Measurements from ENCODE around the gene ALK. TPM values are rescaled to one million over a fixed set of nuclear protein-coding genes. Genes with fewer than 3 reads are reported as not detected.

The ALK gene
- total RNA-seq, 1 donor from 2014 or later: not detected

DNA sequence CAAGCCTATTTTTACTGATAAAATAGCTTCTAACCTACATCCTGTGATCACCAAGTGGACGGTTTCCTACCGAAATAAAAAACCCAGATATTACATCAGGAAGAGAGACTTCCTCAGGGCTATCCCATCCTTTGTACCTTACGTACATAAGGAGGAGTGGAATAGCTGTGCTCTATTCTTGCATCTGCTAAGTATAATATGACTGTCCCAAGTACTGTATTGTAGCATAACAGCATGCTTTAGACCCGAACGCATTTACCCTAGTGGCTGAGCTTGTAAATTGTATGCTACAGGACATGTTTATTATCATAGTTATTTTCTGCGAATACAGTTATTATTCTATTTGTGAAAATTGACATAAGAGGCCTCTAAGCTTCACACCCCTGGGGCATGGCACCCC lies 503.8 kb downstream of the ALK start:
- no peaks in the 10 kb centered on the region for H3K36me3 ChIP-seq (ENCODE audit: control insufficient read depth, insufficient read depth, low read length)
- FAIRE-seq: no peak
- DNase-seq (ENCODE audit: low read depth): no peak
- H3K27me3 ChIP-seq (ENCODE audit: control insufficient read depth, insufficient read depth, low read length): peaks cover 5% of the 10 kb centered on the region
- no peak overlapping the region for H3K4me3 ChIP-seq (ENCODE audit: low read depth, low read length)
- TF ChIP-seq, protein P1, sequence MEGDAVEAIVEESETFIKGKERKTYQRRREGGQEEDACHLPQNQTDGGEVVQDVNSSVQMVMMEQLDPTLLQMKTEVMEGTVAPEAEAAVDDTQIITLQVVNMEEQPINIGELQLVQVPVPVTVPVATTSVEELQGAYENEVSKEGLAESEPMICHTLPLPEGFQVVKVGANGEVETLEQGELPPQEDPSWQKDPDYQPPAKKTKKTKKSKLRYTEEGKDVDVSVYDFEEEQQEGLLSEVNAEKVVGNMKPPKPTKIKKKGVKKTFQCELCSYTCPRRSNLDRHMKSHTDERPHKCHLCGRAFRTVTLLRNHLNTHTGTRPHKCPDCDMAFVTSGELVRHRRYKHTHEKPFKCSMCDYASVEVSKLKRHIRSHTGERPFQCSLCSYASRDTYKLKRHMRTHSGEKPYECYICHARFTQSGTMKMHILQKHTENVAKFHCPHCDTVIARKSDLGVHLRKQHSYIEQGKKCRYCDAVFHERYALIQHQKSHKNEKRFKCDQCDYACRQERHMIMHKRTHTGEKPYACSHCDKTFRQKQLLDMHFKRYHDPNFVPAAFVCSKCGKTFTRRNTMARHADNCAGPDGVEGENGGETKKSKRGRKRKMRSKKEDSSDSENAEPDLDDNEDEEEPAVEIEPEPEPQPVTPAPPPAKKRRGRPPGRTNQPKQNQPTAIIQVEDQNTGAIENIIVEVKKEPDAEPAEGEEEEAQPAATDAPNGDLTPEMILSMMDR (IDR thresholded peaks at IDR 0.05; ENCODE audit: insufficient read depth, low read length, severe bottlenecking): no peak

- no peak for DNase-seq (ENCODE audit: low read depth)
- Histone ChIP-seq H3K27me3 (ENCODE audit: control insufficient read depth, insufficient read depth, low read length) (no peaks in the 10 kb centered on the region), H3K4me3 (ENCODE audit: low read depth, low read length) (no peak overlapping the region), H3K36me3 (ENCODE audit: control insufficient read depth, insufficient read depth, low read length) (no peaks in the 10 kb centered on the region)
- TF ChIP-seq, protein P1 (IDR thresholded peaks at IDR 0.05; ENCODE audit: insufficient read depth, low read length, severe bottlenecking): no peak
- FAIRE-seq: no peak
Measured at GRCh38 chr2:29412197-29412925, 509.0 kb downstream of the ALK start.

DNA sequence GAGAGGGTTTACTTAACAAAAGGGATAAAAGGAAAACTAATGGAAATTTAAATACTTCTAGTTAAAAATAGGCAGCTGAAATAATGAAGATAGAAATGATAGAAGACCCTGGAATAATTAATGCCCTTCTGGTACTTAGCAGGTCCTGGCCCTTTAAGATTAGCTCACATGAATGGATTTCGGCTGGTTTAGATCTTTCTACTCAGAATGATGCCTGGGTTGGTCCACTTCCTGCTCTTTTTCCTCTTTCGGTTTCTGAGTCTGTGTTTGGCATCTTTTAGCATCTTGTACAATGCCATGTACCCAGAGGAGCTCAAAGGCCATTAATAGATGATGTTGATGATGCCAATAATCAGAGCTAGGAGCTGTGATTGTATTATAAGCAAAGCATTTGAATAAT lies 515.7 kb downstream of the ALK start:
- TF ChIP-seq, protein P1 (IDR thresholded peaks at IDR 0.05; ENCODE audit: insufficient read depth, low read length, severe bottlenecking): no peak

DNA sequence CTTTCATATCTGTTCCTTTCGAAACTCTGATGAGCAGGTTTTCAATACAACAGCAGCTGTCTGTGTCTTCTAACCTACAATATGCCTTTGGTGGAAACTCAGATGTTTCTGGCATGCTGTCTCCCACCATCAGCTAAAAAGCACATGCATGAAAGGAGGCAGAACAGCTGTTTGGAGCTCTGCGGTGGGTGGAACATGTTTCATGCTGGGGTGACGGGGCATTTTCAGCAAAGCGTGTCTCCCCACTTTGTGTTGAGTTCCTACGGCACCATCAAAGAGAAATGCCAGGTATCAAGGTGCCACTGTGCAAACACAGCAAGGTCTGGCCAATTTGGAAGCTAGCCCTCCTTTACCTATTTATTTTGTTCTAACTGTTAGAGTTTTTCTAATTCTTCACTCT lies 516.1 kb downstream of the ALK start:
- H3K27me3 ChIP-seq (ENCODE audit: control insufficient read depth, insufficient read depth, low read length): peaks cover 5% of the 10 kb centered on the region
- FAIRE-seq (no peak), DNase-seq (ENCODE audit: low read depth) (no peak)
- H3K36me3 ChIP-seq (ENCODE audit: control insufficient read depth, insufficient read depth, low read length): no peaks in the 10 kb centered on the region
- no peak overlapping the region for H3K4me3 ChIP-seq (ENCODE audit: low read depth, low read length)
- TF ChIP-seq, protein P1 (IDR thresholded peaks at IDR 0.05; ENCODE audit: insufficient read depth, low read length, severe bottlenecking): no peak

More for the DNA sequence above, 515.7 kb downstream of the ALK start:
- Histone ChIP-seq H3K27me3 (ENCODE audit: control insufficient read depth, insufficient read depth, low read length) (peaks cover 5% of the 10 kb centered on the region), H3K4me3 (ENCODE audit: low read depth, low read length) (no peak overlapping the region), H3K36me3 (ENCODE audit: control insufficient read depth, insufficient read depth, low read length) (no peaks in the 10 kb centered on the region)
- FAIRE-seq (no peak), DNase-seq (ENCODE audit: low read depth) (no peak)

GRCh38 chr2:29401994-29402393 lies 519.4 kb downstream of the ALK start:
- no peak for FAIRE-seq
- H3K4me3 ChIP-seq (ENCODE audit: low read depth, low read length): no peak overlapping the region
- peaks cover 5% of the 10 kb centered on the region for H3K27me3 ChIP-seq (ENCODE audit: control insufficient read depth, insufficient read depth, low read length)
- H3K36me3 ChIP-seq (ENCODE audit: control insufficient read depth, insufficient read depth, low read length): no peaks in the 10 kb centered on the region
- DNase-seq (ENCODE audit: low read depth): no peak
- TF ChIP-seq, protein P1 (IDR thresholded peaks at IDR 0.05; ENCODE audit: insufficient read depth, low read length, severe bottlenecking): no peak
